NB4 (cell line): ENCODE measurements around the gene PPP2R1B.

Experiments used
- MYC ChIP-seq: IDR thresholded peaks from 2 replicates; pipeline ENCODE4 v1.6.1; 2011; ENCODE audit warnings: low read depth, low read length
- POLR2A ChIP-seq: IDR thresholded peaks from 2 replicates; pipeline ENCODE4 v1.6.1; 2011; ENCODE audit warnings: mild to moderate bottlenecking; ENCODE audit not compliant: insufficient read length; ENCODE audit errors: extremely low read depth
- TF ChIP-seq, protein P1 (sequence below): IDR thresholded peaks from one replicate; pipeline ENCODE4 v1.5.1; 2012; ENCODE audit warnings: low read depth, low read length
- TF ChIP-seq, protein P2 (sequence below): IDR thresholded peaks from 2 replicates; pipeline ENCODE4 v1.6.1; 2011; ENCODE audit warnings: low read depth, low read length

- TF ChIP-seq, protein P1, sequence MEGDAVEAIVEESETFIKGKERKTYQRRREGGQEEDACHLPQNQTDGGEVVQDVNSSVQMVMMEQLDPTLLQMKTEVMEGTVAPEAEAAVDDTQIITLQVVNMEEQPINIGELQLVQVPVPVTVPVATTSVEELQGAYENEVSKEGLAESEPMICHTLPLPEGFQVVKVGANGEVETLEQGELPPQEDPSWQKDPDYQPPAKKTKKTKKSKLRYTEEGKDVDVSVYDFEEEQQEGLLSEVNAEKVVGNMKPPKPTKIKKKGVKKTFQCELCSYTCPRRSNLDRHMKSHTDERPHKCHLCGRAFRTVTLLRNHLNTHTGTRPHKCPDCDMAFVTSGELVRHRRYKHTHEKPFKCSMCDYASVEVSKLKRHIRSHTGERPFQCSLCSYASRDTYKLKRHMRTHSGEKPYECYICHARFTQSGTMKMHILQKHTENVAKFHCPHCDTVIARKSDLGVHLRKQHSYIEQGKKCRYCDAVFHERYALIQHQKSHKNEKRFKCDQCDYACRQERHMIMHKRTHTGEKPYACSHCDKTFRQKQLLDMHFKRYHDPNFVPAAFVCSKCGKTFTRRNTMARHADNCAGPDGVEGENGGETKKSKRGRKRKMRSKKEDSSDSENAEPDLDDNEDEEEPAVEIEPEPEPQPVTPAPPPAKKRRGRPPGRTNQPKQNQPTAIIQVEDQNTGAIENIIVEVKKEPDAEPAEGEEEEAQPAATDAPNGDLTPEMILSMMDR, result no peak
- TF ChIP-seq POLR2A (no peak), MYC (no peak)
- TF ChIP-seq, protein P2, sequence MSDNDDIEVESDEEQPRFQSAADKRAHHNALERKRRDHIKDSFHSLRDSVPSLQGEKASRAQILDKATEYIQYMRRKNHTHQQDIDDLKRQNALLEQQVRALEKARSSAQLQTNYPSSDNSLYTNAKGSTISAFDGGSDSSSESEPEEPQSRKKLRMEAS, result no peak
Observed at GRCh38 chr11:111680486-111681175, 85.6 kb downstream of the PPP2R1B start.
